ENCODE data around the gene CDH23. TPM values are rescaled to one million over a fixed set of nuclear protein-coding genes. Genes with fewer than 3 reads are reported as not detected.

The CDH23 gene
- total RNA-seq, 4 donors from 2014 or later = 7.1 to 56.2 (median 25.4) TPM

DNA sequence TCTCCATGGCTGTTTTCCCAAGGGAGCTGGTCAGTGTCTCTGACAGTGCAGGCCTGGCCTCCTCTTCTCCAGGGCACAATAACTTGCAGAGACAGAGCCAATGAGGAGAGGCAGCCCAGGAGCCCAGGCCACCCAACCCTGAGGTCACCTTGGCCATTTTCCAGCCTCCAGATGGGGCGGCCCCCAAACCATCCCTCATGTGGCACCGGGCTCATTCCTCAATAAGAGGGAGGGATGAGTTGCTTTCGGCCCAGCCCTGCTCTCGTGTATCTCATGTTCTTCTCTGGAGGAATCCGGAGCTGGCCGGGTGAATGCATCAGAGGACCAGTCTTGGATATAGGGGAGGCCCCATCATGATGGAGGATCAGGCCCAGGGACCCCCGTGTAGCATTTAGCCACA is 223.9 kb downstream of the CDH23 start:
- H3K9me3 ChIP-seq = no peaks in the 10 kb centered on the region
- intact Hi-C loops (cut with DNase I; ENCODE audit: low total_unique reads) = loop anchor here (5.0 kb wide), 1 partner anchor 318 kb away; no protein-coding TSS in a partner anchor
- no peak overlapping the region for H3K4me3 ChIP-seq
- peak overlapping the region; percentile 53 to 62 for H3K27ac ChIP-seq
- H3K36me3 ChIP-seq = no peaks in the 10 kb centered on the region
- DNase-seq = no peak
- TF ChIP-seq CTCF (IDR thresholded peaks at IDR 0.05) = no peak
- TF ChIP-seq POLR2A (IDR thresholded peaks at IDR 0.05) = no peak
- H3K27me3 ChIP-seq = no peaks in the 10 kb centered on the region
- H3K4me1 ChIP-seq = peaks cover 0 to 4% of the 10 kb centered on the region in 2 donors

GRCh38 chr10:71621231-71622153 is 224.8 kb downstream of the CDH23 start:
- intact Hi-C loops (cut with DNase I; ENCODE audit: low total_unique reads) = loop anchor here (5.0 kb wide), 1 partner anchor 319 kb away; no protein-coding TSS in a partner anchor
- H3K4me1 ChIP-seq = peaks cover 0 to 4% of the 10 kb centered on the region in 2 donors
- H3K9me3 ChIP-seq = no peaks in the 10 kb centered on the region
- H3K27me3 ChIP-seq = no peaks in the 10 kb centered on the region
- H3K27ac ChIP-seq = peak overlapping the region; percentile 53 to 62
- H3K36me3 ChIP-seq = no peaks in the 10 kb centered on the region
- no peak overlapping the region for H3K4me3 ChIP-seq
- TF ChIP-seq POLR2A (IDR thresholded peaks at IDR 0.05) = no peak
- TF ChIP-seq CTCF (IDR thresholded peaks at IDR 0.05) = no peak
- DNase-seq = peak; percentile 69 to 70

DNA sequence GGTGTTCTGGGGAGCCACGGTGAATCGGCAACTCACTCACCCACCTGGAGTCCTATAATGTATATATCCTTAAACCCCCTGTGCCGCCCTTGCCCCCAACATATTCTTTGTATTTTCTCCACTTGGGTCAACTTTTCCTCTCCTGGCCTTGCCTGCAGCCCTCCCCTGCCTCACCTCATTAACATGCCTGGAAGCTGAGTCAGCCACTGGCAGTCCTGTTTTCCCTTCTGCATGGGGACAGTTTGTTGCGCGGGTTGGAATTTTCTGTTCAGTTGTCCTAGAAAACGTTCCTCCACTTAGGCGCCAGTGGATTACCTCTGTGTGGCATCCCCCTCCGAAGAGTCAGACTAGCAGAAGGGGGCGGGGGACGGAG is 225.4 kb downstream of the CDH23 start:
- DNase-seq = peak; percentile 46 to 52
- peak overlapping the region; percentile 15 to 60 for H3K27ac ChIP-seq
- H3K9me3 ChIP-seq = no peaks in the 10 kb centered on the region
- no peak overlapping the region for H3K4me3 ChIP-seq
- intact Hi-C loops (cut with DNase I; ENCODE audit: low total_unique reads) = loop anchor here (5.0 kb wide), 1 partner anchor 320 kb away; no protein-coding TSS in a partner anchor
- no peaks in the 10 kb centered on the region for H3K36me3 ChIP-seq
- H3K27me3 ChIP-seq = no peaks in the 10 kb centered on the region
- no peak for TF ChIP-seq CTCF (IDR thresholded peaks at IDR 0.05)
- no peak for TF ChIP-seq POLR2A (IDR thresholded peaks at IDR 0.05)
- H3K4me1 ChIP-seq = peaks cover 0 to 4% of the 10 kb centered on the region in 2 donors

- intact Hi-C loops (cut with DNase I; ENCODE audit: low total_unique reads) = loop anchor here (5.0 kb wide), 1 partner anchor 320 kb away; no protein-coding TSS in a partner anchor
- Histone ChIP-seq H3K9me3 (no peaks in the 10 kb centered on the region), H3K4me1 (peaks cover 0 to 4% of the 10 kb centered on the region in 2 donors), H3K27me3 (no peaks in the 10 kb centered on the region), H3K4me3 (no peak overlapping the region), H3K36me3 (no peaks in the 10 kb centered on the region), H3K27ac (peak overlapping the region in 1 of 2 donors; percentile 60)
- TF ChIP-seq CTCF (IDR thresholded peaks at IDR 0.05) = no peak
- no peak for TF ChIP-seq POLR2A (IDR thresholded peaks at IDR 0.05)
- no peak for DNase-seq
Measured at GRCh38 chr10:71622616-71623015, 225.9 kb downstream of the CDH23 start.

Measured in uterus (tissue), 4 donors.